Diencephalon (tissue), 1 donor: ENCODE measurements around the gene HAVCR1. TPM values are rescaled to one million over a fixed set of nuclear protein-coding genes. Genes with fewer than 3 reads are reported as not detected.

ENCODE experiments used
- total RNA-seq: library from RNA; depleted of rRNA; stranded (reverse); fragments of >200 nt; gene quantifications from one replicate; pipeline ENCODE4 v1.2.3, GENCODE V29; 2014

The HAVCR1 gene
- total RNA-seq, result 0.23 TPM

DNA sequence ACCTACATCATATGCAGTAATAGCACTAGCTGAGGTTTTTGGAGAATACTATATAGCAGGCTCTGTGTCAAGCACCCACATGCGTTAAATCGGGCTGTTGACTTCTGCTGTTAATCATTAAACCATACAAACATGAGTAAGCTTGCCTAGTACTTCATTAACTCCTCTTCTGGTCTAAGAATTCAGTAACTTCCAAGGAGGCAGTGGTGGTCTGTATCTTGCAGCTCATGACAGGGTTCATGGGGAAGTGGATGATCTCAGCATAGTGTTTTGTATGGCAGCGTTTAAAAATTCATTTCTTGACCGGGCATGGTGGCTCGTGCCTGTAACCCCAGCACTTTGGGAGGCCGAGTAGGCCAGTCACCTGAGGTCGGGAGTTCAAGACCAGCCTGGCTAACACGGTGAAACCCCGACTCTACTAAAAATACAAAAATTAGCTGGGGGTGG lies at the start of gene HAVCR1:
TSS of gene HAVCR1 (minus strand) at position 24 of the 447 bp plus-strand sequence. CDS start 1,173 bp downstream, outside the sequence.

Other genes starting within 250 kb of the HAVCR1 start
- 0.23 TPM for gene PPP1R2B, start 208.8 kb downstream of the HAVCR1 start, total RNA-seq
- 0.23 TPM for gene TIMD4, start 95.9 kb downstream of the HAVCR1 start, total RNA-seq
- 11.1 TPM for gene HAVCR2, start 49.9 kb upstream of the HAVCR1 start, total RNA-seq
- 39.7 TPM for gene MED7, start 83.7 kb upstream of the HAVCR1 start, total RNA-seq
- gene GARIN3, start 107.1 kb upstream of the HAVCR1 start, total RNA-seq, result not detected
- gene ITK, start 121.7 kb upstream of the HAVCR1 start, total RNA-seq, result 0.23 TPM
- gene CYFIP2, start 207.0 kb upstream of the HAVCR1 start, total RNA-seq, result 123 TPM